ENCODE results near the gene MAEA.

MAEA gene

DNA sequence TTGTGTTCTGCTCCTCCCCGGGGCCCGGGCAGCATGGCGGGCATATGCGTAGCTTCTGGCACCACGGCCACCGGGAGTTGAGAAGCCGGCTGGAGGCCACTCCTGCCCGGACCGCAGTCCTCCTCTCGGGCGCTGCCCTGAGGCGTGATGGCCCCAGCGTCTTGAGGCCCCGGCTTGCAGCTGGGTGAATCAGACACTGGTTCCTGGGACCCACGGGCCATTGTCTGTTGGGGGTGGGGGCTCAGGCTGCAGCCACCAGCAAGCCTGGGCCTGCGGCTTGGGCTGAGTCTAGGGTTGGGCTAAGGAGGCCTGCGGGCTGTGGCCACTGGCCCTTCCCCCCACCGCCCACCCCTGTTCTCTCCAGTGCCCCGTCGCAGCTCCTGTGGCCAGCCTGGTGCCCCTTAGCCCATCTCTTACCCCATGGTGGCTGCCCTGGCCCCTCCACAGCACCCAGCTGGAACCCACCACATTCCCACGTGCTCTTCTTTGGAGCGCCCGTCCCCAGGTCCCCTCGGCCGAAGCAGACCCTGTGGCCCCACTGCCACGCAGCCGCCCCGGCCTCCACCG, 50.6 kb downstream of the MAEA start:
- Histone ChIP-seq H3K27ac (ENCODE audit: insufficient read depth in 1 of 2, low read depth in 1 of 2, low read length in 2 of 2, poor library complexity in 1 of 2, severe bottlenecking in 2 of 2) (no peak overlapping the region), H3K4me1 (ENCODE audit: control extremely low read depth in 1 of 4, control insufficient read depth in 4 of 4, insufficient read depth in 4 of 4, low read length in 3 of 4) (peaks cover 0 to 5% (median 4%) of the 10 kb centered on the region in 4 experiments), H3K9me3 (ENCODE audit: control extremely low read depth in 1 of 5, control insufficient read depth in 4 of 5, insufficient read depth in 2 of 5, low read depth in 1 of 5, low read length in 4 of 5) (peaks cover 0 to 2% (median 0%) of the 10 kb centered on the region in 5 experiments), H3K4me3 (ENCODE audit: control insufficient read depth in 1 of 7, extremely low read depth in 1 of 7, insufficient read depth in 4 of 7, low read depth in 2 of 7, low read length in 6 of 7) (no peak overlapping the region), H3K27me3 (replicated peaks in 2 of 5; ENCODE audit: control insufficient read depth in 4 of 5, insufficient read depth in 5 of 5, low read length in 4 of 5) (no peaks in the 10 kb centered on the region), H3K36me3 (ENCODE audit: control insufficient read depth in 4 of 4, insufficient read depth in 4 of 4, low read length in 3 of 4) (peaks cover 12 to 57% (median 39%) of the 10 kb centered on the region in 4 experiments)
- WGBS (ENCODE audit: insufficient coverage) = 96% methylated on average over 26 of the region's 29 CpGs
- ChIA-PET CTCF (no interaction called here), POLR2A (no interaction called here)
- no peak for DNase-seq

DNA sequence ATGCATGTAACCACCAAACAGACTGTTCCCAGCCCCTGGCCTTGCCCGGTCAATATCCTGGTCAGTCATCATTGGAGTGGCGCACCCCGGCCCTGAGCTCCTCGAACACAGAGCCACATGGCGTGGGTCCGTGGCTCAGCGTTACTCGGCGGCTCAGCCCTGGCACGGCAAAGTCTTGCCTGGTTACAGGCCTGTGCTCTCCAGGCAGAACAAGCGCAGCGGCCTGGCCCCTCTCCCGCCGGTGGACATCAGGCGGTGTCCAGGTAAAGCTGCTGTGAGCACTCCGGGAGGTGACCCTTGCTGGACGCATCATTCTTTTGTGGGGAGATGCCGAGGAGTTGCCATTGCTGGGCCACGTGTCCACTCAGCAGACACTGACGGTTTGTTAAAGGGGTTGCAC, 51.2 kb downstream of the MAEA start:
- Histone ChIP-seq H3K4me1 (ENCODE audit: control extremely low read depth in 1 of 4, control insufficient read depth in 4 of 4, insufficient read depth in 4 of 4, low read length in 3 of 4) (peaks cover 0 to 10% (median 9%) of the 10 kb centered on the region in 4 experiments), H3K4me3 (ENCODE audit: control insufficient read depth in 1 of 7, extremely low read depth in 1 of 7, insufficient read depth in 4 of 7, low read depth in 2 of 7, low read length in 6 of 7) (no peak overlapping the region), H3K36me3 (ENCODE audit: control insufficient read depth in 4 of 4, insufficient read depth in 4 of 4, low read length in 3 of 4) (peaks cover 12 to 57% (median 39%) of the 10 kb centered on the region in 4 experiments), H3K9me3 (ENCODE audit: control extremely low read depth in 1 of 5, control insufficient read depth in 4 of 5, insufficient read depth in 2 of 5, low read depth in 1 of 5, low read length in 4 of 5) (peaks cover 0 to 2% (median 0%) of the 10 kb centered on the region in 5 experiments), H3K27ac (ENCODE audit: insufficient read depth in 1 of 2, low read depth in 1 of 2, low read length in 2 of 2, poor library complexity in 1 of 2, severe bottlenecking in 2 of 2) (no peak overlapping the region), H3K27me3 (replicated peaks in 2 of 5; ENCODE audit: control insufficient read depth in 4 of 5, insufficient read depth in 5 of 5, low read length in 4 of 5) (no peaks in the 10 kb centered on the region)
- WGBS (ENCODE audit: insufficient coverage) = 98% methylated on average over 20 of the region's 20 CpGs
- POLR2A ChIA-PET = no interaction called here
- CTCF ChIA-PET = interaction anchor here (0.7 kb wide), 1 partner anchor 32 kb away, joined by 3 read pairs; no protein-coding TSS in a partner anchor
- DNase-seq = no peak

DNA sequence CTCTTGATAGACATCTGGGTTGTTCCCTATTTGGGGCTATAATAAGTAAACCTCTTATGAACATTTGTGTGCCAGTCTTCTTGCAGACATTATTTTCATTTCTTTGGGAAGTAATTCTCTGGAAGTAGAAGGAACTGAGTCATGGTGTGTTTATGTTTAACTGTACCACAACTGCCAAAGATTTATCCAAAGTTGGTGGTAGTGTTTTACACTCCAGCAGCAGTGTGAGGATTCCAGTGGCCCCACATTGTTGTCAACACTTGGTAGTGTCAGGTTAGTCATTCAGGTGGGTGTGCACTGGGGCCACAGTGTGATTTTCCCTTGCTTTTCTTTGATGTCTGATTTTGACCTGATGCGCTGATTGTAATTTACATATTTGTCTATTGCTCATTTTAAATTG, 52.3 kb downstream of the MAEA start:
- no peak for DNase-seq
- Histone ChIP-seq H3K27me3 (replicated peaks in 2 of 5; ENCODE audit: control insufficient read depth in 4 of 5, insufficient read depth in 5 of 5, low read length in 4 of 5) (no peaks in the 10 kb centered on the region), H3K27ac (ENCODE audit: insufficient read depth in 1 of 2, low read depth in 1 of 2, low read length in 2 of 2, poor library complexity in 1 of 2, severe bottlenecking in 2 of 2) (no peak overlapping the region), H3K9me3 (ENCODE audit: control extremely low read depth in 1 of 5, control insufficient read depth in 4 of 5, insufficient read depth in 2 of 5, low read depth in 1 of 5, low read length in 4 of 5) (peaks cover 0 to 2% (median 0%) of the 10 kb centered on the region in 5 experiments), H3K36me3 (ENCODE audit: control insufficient read depth in 4 of 4, insufficient read depth in 4 of 4, low read length in 3 of 4) (peaks cover 12 to 45% (median 33%) of the 10 kb centered on the region in 4 experiments), H3K4me1 (ENCODE audit: control extremely low read depth in 1 of 4, control insufficient read depth in 4 of 4, insufficient read depth in 4 of 4, low read length in 3 of 4) (peaks cover 0 to 13% (median 10%) of the 10 kb centered on the region in 4 experiments), H3K4me3 (ENCODE audit: control insufficient read depth in 1 of 7, extremely low read depth in 1 of 7, insufficient read depth in 4 of 7, low read depth in 2 of 7, low read length in 6 of 7) (no peak overlapping the region)
- POLR2A ChIA-PET = no interaction called here
- CTCF ChIA-PET = no interaction called here
- WGBS (ENCODE audit: insufficient coverage) = no CpG with 5 or more reads among the region's 1 CpG

DNA sequence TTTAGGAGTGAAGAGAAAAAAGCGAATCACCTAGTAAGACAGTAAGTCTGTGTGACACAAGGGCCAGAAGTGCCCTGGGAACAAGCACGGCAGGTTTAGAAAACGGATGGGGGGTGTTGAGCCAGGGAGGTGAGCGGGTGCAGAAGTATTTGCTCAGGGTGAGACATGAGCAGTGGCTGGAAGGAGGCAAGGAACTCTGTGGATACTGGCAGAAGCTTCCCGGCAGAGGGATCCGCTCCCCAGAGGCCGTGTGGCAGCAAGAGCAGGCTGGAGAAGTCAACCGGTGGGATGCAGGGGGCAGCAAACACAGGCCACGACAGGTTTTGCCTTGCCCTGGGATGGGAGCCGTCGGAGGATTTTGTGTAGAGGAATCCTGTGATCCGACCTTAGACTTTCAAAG, 55.0 kb downstream of the MAEA start:
- Histone ChIP-seq H3K9me3 (ENCODE audit: control extremely low read depth in 1 of 5, control insufficient read depth in 4 of 5, insufficient read depth in 2 of 5, low read depth in 1 of 5, low read length in 4 of 5) (no peaks in the 10 kb centered on the region), H3K4me3 (ENCODE audit: control insufficient read depth in 1 of 7, extremely low read depth in 1 of 7, insufficient read depth in 4 of 7, low read depth in 2 of 7, low read length in 6 of 7) (no peak overlapping the region), H3K4me1 (ENCODE audit: control extremely low read depth in 1 of 4, control insufficient read depth in 4 of 4, insufficient read depth in 4 of 4, low read length in 3 of 4) (peaks cover 6 to 27% (median 24%) of the 10 kb centered on the region in 4 experiments), H3K27me3 (replicated peaks in 2 of 5; ENCODE audit: control insufficient read depth in 4 of 5, insufficient read depth in 5 of 5, low read length in 4 of 5) (no peaks in the 10 kb centered on the region), H3K36me3 (ENCODE audit: control insufficient read depth in 4 of 4, insufficient read depth in 4 of 4, low read length in 3 of 4) (peaks cover 3 to 20% (median 11%) of the 10 kb centered on the region in 4 experiments), H3K27ac (ENCODE audit: insufficient read depth in 1 of 2, low read depth in 1 of 2, low read length in 2 of 2, poor library complexity in 1 of 2, severe bottlenecking in 2 of 2) (no peak overlapping the region)
- 94% methylated on average over 10 of the region's 12 CpGs for WGBS (ENCODE audit: insufficient coverage)
- CTCF ChIA-PET = no interaction called here
- DNase-seq = no peak
- POLR2A ChIA-PET = no interaction called here

DNA sequence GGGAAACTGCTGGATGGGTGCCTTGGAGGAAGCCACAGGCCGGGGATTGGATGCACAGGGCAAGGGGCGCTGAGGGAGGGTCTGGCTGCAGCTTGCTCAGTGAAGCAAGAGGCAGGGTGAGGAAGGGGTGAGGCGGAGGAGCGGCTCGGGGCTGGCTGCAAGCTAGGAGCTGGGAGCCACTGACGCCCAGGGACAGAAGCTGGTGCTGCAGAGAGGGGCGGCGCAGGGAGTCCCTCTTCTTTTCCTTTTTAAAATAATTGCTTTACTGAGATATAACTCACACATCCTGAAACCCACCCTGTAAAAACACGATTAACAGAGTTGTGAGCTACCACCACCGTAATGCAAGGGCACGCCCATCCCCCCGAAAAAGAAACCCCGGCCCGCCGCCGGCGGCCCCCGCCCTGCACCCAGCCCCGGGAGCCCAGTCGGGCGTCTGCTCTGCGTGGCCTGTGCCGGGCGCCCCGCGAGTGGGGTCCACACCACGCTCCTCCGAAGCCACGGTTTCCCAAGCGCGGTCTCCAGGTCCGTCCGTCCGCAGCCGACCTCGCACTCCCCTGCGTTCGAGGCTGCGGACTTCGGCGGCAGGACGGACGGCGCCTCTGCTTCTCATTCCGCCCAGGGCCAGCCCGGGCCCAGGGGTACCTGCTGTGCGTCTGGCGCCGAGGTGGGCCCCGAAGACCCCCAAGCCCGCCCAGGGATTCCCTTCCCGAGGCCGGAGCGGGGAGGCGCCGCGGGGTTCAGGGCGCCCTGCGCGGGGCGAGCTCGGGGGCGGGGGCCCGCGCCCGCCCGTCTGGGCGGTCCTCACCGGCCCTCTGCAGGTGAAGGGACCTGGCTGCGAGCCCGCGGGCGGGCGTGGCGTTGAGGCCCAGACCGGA, 56.5 kb downstream of the MAEA start:
- WGBS (ENCODE audit: insufficient coverage) = 0% methylated on average over 55 of the region's 76 CpGs
- Histone ChIP-seq H3K4me1 (ENCODE audit: control extremely low read depth in 1 of 4, control insufficient read depth in 4 of 4, insufficient read depth in 4 of 4, low read length in 3 of 4) (peaks cover 6 to 27% (median 24%) of the 10 kb centered on the region in 4 experiments), H3K4me3 (ENCODE audit: control insufficient read depth in 1 of 7, extremely low read depth in 1 of 7, insufficient read depth in 4 of 7, low read depth in 2 of 7, low read length in 6 of 7) (peak overlapping the region; percentile 81 to 94 (median 89)), H3K36me3 (ENCODE audit: control insufficient read depth in 4 of 4, insufficient read depth in 4 of 4, low read length in 3 of 4) (peaks cover 0 to 13% (median 3%) of the 10 kb centered on the region in 4 experiments), H3K27ac (ENCODE audit: insufficient read depth in 1 of 2, low read depth in 1 of 2, low read length in 2 of 2, poor library complexity in 1 of 2, severe bottlenecking in 2 of 2) (peak overlapping the region; percentile 54 to 88), H3K9me3 (ENCODE audit: control extremely low read depth in 1 of 5, control insufficient read depth in 4 of 5, insufficient read depth in 2 of 5, low read depth in 1 of 5, low read length in 4 of 5) (no peaks in the 10 kb centered on the region), H3K27me3 (replicated peaks in 2 of 5; ENCODE audit: control insufficient read depth in 4 of 5, insufficient read depth in 5 of 5, low read length in 4 of 5) (no peaks in the 10 kb centered on the region)
- POLR2A ChIA-PET = interaction anchor here (1.0 to 3.2 kb wide), 3 partner anchors 9 to 97 kb away, joined by 3 to 26 read pairs (median 3); partner anchors contain the start of gene CTBP1
- CTCF ChIA-PET = interaction anchor here (0.9 to 6.4 kb wide), 16 partner anchors 10 to 347 kb away, joined by 3 to 32 read pairs (median 4); partner anchors contain the start of gene MAEA
- peak; percentile 59 to 83 (median 77) for DNase-seq

DNA sequence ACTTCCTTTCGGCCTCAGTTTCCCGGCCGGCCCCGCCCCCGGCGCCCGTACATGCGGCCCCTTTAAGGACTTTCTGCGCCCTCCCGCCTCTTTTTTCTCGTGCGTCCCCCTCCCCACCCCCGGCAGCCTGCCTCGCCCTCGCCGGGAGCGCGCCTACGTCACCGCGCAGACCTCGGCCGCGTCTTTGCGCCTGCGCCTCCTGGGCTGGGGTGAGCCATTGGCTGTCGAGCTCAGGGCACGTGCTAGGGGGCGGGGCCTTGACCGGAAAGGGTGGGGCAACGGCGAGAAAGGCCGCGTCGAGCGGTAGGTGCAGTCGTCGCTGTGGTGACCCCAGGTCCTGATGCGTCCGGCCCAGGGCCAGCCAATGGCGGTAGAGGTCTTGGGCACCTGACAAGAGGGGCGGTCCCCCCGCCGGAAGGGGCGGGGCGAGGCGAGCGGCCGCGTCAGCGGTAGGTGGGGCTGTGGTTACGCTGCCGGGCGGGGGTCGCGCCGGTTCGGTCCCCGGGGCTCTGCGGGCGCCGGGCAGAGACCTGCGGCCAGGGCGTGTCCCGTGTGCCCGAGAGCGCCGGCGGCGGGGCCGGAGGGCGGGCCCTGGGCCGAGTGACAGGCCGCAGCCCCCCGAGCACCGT, 57.2 kb downstream of the MAEA start, which contains the start of gene UVSSA:
TSS of gene UVSSA (plus strand) at position 428 of the 629 bp plus-strand sequence. CDS start 884 bp downstream, outside the sequence.
- under 1% methylated on average over 75 of the region's 76 CpGs for WGBS (ENCODE audit: insufficient coverage)
- ChIA-PET POLR2A (interaction anchor here (0.7 to 3.2 kb wide), 4 partner anchors 8 to 98 kb away, joined by 3 to 26 read pairs (median 3); partner anchors contain the start of gene CTBP1), CTCF (interaction anchor here (0.9 to 6.4 kb wide), 12 partner anchors 9 to 346 kb away, joined by 3 to 32 read pairs (median 4); no protein-coding TSS in a partner anchor)
- Histone ChIP-seq H3K27ac (ENCODE audit: insufficient read depth in 1 of 2, low read depth in 1 of 2, low read length in 2 of 2, poor library complexity in 1 of 2, severe bottlenecking in 2 of 2) (peak within 1 kb of the TSS; percentile 75 to 88), H3K27me3 (replicated peaks in 2 of 5; ENCODE audit: control insufficient read depth in 4 of 5, insufficient read depth in 5 of 5, low read length in 4 of 5) (no peaks in the 10 kb centered on the region), H3K36me3 (ENCODE audit: control insufficient read depth in 4 of 4, insufficient read depth in 4 of 4, low read length in 3 of 4) (peaks cover 0 to 10% (median 1%) of the 10 kb centered on the region in 4 experiments), H3K4me1 (ENCODE audit: control extremely low read depth in 1 of 4, control insufficient read depth in 4 of 4, insufficient read depth in 4 of 4, low read length in 3 of 4) (peaks cover 6 to 30% (median 27%) of the 10 kb centered on the region in 4 experiments), H3K4me3 (ENCODE audit: control insufficient read depth in 1 of 7, extremely low read depth in 1 of 7, insufficient read depth in 4 of 7, low read depth in 2 of 7, low read length in 6 of 7) (peak within 1 kb of the TSS; percentile 81 to 94 (median 89)), H3K9me3 (ENCODE audit: control extremely low read depth in 1 of 5, control insufficient read depth in 4 of 5, insufficient read depth in 2 of 5, low read depth in 1 of 5, low read length in 4 of 5) (no peaks in the 10 kb centered on the region)
- peak; percentile 99 to 100 (median 100) for DNase-seq
